Loucy (cell line): ENCODE data around the gene TENT4A.

ENCODE experiments used
- H2AFZ ChIP-seq: fragments of 200-600 bp; sonication (generic); 2 replicates; pipeline ENCODE4 v1.6.0; 2016; ENCODE audit warnings: antibody characterized with exemption, mild to moderate bottlenecking, low read length, moderate library complexity
- H3F3A ChIP-seq: fragments of 200-600 bp; 2 replicates; pipeline ENCODE4 v1.6.0; 2016; ENCODE audit warnings: antibody characterized with exemption, low read depth, mild to moderate bottlenecking
- H3K27me3 ChIP-seq: fragments of 200-600 bp; sonication (generic); 2 replicates; pipeline ENCODE4 v1.6.1; 2014; ENCODE audit warnings: low read length, mild to moderate bottlenecking; ENCODE audit not compliant: insufficient read depth, poor library complexity, severe bottlenecking
- H3K36me3 ChIP-seq: fragments of 200-600 bp; sonication (generic); 2 replicates; pipeline ENCODE4 v1.6.1; 2016; ENCODE audit warnings: low read length; ENCODE audit not compliant: insufficient read depth
- H3K4me1 ChIP-seq: fragments of 200-600 bp; sonication (generic); 2 replicates; pipeline ENCODE4 v1.5.1; 2014; ENCODE audit warnings: low read length, mild to moderate bottlenecking; ENCODE audit not compliant: insufficient read depth, poor library complexity, severe bottlenecking
- H3K4me2 ChIP-seq: fragments of 200-600 bp; sonication (generic); 2 replicates; pipeline ENCODE4 v1.6.0; 2014; ENCODE audit warnings: antibody characterized with exemption, low read length, low read depth, mild to moderate bottlenecking; ENCODE audit not compliant: poor library complexity, severe bottlenecking
- H3K4me3 ChIP-seq: fragments of 200-600 bp; sonication (generic); 2 replicates; pipeline ENCODE4 v1.5.1; 2014; ENCODE audit warnings: low read length, mild to moderate bottlenecking, mixed read lengths; ENCODE audit not compliant: poor library complexity, severe bottlenecking
- H3K79me2 ChIP-seq: fragments of 200-600 bp; sonication (generic); 2 replicates; pipeline ENCODE4 v1.6.1; 2014; ENCODE audit warnings: low read length; ENCODE audit not compliant: insufficient read depth
- H3K9ac ChIP-seq: fragments of 200-600 bp; sonication (generic); 2 replicates; pipeline ENCODE4 v1.6.0; 2014; ENCODE audit warnings: mild to moderate bottlenecking, low read depth, low read length, moderate library complexity; ENCODE audit not compliant: poor library complexity, severe bottlenecking
- H3K9me2 ChIP-seq: fragments of 200-600 bp; sonication (generic); replicated peaks from 2 replicates; pipeline ENCODE4 v1.6.1; 2016; ENCODE audit warnings: low read depth, low read length, mixed read lengths
- H3K9me3 ChIP-seq: fragments of 200-600 bp; sonication (generic); 2 replicates; pipeline ENCODE4 v1.6.1; 2014; ENCODE audit warnings: mild to moderate bottlenecking, antibody characterized with exemption, low read length, low read depth; ENCODE audit not compliant: insufficient read depth
- H4K20me1 ChIP-seq: fragments of 200-600 bp; sonication (generic); 2 replicates; pipeline ENCODE4 v1.6.0; 2014; ENCODE audit warnings: antibody characterized with exemption, low read length, mild to moderate bottlenecking; ENCODE audit not compliant: insufficient read depth, poor library complexity, severe bottlenecking
- CTCF ChIP-seq: fragments of 200-600 bp; sonication (generic); conservative IDR thresholded peaks from 2 replicates; pipeline ENCODE4 v1.5.1; 2014; ENCODE audit warnings: mild to moderate bottlenecking, antibody characterized with exemption, low read length
- EZH2phosphoT487 ChIP-seq: fragments of 200-600 bp; IDR thresholded peaks from 2 replicates; pipeline ENCODE4 v1.6.1; 2018; ENCODE audit warnings: antibody characterized with exemption, mild to moderate bottlenecking, moderate library complexity, borderline replicate concordance

TENT4A gene

GRCh38 chr5:6686501-6686900, 26.7 kb upstream of the TENT4A start:
- no peaks in the 10 kb centered on the region for H3K9me2 ChIP-seq
- H3F3A ChIP-seq: no peaks in the 10 kb centered on the region
- H3K9ac ChIP-seq: no peak overlapping the region
- no peaks in the 10 kb centered on the region for H3K4me1 ChIP-seq
- no peaks in the 10 kb centered on the region for H3K36me3 ChIP-seq
- H2AFZ ChIP-seq: no peak overlapping the region
- no peak for TF ChIP-seq CTCF
- TF ChIP-seq EZH2phosphoT487: no peak
- no peaks in the 10 kb centered on the region for H3K79me2 ChIP-seq
- no peaks in the 10 kb centered on the region for H4K20me1 ChIP-seq
- H3K27me3 ChIP-seq: no peaks in the 10 kb centered on the region
- H3K4me3 ChIP-seq: no peak overlapping the region
- H3K9me3 ChIP-seq: no peaks in the 10 kb centered on the region
- no peak overlapping the region for H3K4me2 ChIP-seq

GRCh38 chr5:6686915-6687409, 26.3 kb upstream of the TENT4A start:
- Histone ChIP-seq H3K27me3 (no peaks in the 10 kb centered on the region), H3F3A (no peaks in the 10 kb centered on the region), H3K79me2 (no peaks in the 10 kb centered on the region), H2AFZ (no peak overlapping the region), H3K4me1 (no peaks in the 10 kb centered on the region), H3K4me3 (no peak overlapping the region), H3K4me2 (no peak overlapping the region), H3K9ac (no peak overlapping the region), H4K20me1 (no peaks in the 10 kb centered on the region), H3K9me2 (no peaks in the 10 kb centered on the region), H3K36me3 (no peaks in the 10 kb centered on the region), H3K9me3 (no peaks in the 10 kb centered on the region)
- TF ChIP-seq EZH2phosphoT487: no peak
- TF ChIP-seq CTCF: no peak

GRCh38 chr5:6687505-6687904, 25.7 kb upstream of the TENT4A start:
- Histone ChIP-seq H3K9me2 (no peaks in the 10 kb centered on the region), H3K4me1 (no peaks in the 10 kb centered on the region), H3K9me3 (no peaks in the 10 kb centered on the region), H3K9ac (no peak overlapping the region), H3K27me3 (no peaks in the 10 kb centered on the region), H3K79me2 (no peaks in the 10 kb centered on the region), H3F3A (no peaks in the 10 kb centered on the region), H3K4me3 (no peak overlapping the region), H3K36me3 (no peaks in the 10 kb centered on the region), H3K4me2 (no peak overlapping the region), H2AFZ (no peak overlapping the region), H4K20me1 (no peaks in the 10 kb centered on the region)
- no peak for TF ChIP-seq EZH2phosphoT487
- TF ChIP-seq CTCF: no peak
